Measurements from ENCODE around the gene TAOK2.
A peak's percentile ranks its signal among the peaks of the same experiment; 100 is the strongest.
"Not testable (repeated sequence)": the region's sequence is repeated elsewhere in the genome, so short reads cannot be mapped to it uniquely, and the experiment has no call there.

TAOK2 gene

DNA sequence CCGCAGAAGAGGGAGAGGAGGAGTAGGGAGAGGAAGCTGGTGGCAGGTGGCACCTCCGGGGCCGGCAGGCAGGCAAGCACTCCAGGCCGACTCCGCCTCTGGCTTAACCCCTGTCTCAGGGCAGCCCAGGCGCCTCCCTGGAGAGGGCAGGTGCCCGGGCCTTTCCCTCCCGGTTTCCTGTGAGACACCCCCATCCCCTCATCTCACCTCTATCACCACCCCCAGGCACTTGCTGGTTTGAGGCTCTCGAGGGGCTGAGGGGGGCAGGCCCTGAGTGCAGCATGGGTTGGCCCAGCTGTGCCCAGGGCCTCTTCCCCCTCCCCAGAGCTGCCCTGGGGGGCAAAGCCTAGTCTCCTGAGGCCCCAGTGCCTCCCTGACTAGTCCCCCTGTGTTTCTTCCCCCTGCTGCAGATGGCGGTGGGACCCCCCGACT lies 31.2 kb downstream of the TAOK2 start:
- DNase-seq: no peak

DNA sequence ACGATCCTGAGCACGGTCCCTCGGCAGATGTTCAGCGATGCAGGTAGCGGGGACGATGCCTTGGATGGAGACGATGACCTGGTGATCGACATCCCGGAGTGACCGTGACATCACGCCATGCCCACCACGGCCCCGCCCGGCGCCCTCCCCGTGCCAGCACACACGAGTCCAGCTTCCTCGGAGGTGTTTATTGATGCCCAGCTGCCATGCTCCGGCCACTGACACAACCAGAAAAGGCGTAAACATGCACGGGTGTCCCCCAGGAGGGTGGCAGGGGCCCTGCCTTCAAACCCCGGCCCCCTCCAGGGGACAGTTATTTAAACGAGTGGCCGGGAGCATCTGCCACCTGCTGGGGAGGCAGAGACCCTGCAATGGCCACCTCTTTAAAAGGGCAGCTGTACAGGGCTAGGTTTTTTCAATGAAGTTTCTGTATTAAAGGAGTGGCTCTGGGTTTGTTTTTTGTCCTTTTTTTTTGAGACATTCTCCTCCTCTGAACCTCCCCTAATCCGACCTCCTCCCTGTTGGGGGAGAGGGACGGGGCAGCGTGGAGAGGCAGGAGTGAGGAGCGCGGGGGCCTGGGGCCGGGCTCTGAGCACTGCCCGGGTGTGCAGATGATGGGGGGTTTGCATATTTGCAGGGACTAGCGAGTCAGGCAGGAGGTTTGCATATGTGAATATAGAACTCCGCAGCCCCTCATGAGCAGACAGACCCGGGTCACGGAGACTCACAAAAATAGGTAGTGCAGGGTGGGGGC lies 31.9 kb downstream of the TAOK2 start:
- peak; percentile 34 for DNase-seq

DNA sequence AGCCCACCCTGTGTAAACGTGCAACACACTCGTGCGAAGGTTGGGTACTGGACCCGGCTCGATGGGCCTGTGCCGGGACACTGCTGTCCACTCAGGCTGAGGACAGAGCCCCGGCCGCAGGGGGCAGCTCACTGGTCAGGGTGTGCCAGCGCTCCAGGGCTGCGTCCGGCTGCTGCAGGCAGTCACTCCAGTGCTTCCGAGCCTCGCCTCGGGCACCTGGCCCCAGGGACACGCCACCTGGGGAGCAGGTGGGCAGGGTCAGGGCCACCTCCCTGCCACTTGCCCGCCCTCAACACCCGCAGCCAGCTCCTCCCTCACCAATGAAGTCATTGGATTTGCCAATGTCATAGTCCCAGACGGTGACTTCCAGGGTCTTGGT lies 32.4 kb downstream of the TAOK2 start:
- no peak for DNase-seq

DNA sequence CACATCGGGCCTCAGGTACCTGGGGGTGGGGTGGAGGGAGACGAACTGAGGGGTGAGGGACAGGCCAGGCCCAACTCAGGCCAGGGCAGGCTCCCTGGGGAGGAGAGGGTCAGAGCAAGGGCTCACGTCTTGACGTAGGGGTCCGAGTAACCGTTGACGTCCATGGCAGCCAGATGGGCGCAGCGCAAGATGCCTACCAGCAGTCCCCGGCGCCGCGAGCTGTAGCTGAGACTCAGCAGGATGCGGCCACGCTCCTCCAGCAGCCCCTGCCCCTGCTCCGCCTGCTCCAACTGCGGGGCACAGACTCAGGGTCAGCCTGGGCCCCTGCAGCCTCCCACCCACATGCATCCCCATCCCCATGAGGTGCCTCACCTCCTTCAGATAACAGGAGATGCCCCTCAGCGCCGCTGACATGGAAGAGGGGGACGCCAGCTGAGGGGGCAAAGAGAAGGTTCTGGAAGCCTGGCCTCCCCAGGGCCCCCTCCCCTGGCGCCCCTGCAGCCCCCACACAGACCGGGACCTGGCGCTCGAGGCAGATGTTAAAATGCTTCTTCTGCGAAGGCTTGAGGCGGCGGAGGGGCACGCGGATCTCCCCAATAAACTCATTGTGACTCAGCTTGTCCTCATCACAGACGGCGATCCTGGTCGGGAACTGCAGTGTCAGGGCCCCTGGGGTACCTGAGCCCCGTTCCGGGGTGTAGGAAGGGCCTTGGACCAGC lies 33.1 kb downstream of the TAOK2 start:
- no peak for DNase-seq

DNA sequence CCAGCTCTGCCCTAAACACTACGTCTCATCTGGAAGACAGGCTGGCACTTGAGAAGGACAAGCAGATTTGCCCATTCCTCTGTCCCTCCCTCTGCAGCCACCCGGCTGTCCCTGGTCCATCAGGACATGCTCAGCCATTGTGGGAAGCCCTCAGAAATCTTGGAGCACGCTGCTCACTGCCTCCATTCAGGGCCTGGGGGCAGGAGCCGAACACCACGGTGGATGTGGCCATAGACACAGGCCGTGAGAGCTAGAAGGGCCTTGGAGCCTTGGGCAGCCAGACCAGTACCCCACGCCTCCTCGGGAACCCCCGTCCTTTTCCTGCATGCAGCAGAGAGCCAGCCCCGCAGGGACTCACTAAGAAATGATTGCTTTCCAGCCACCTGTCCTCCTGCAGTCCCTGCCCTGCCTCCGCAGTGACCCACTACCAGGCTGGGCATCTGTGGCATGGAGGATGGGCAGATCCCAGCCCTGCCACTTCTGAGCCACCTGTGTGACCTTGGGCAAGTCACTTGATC lies 33.8 kb downstream of the TAOK2 start:
- DNase-seq: no peak

DNA sequence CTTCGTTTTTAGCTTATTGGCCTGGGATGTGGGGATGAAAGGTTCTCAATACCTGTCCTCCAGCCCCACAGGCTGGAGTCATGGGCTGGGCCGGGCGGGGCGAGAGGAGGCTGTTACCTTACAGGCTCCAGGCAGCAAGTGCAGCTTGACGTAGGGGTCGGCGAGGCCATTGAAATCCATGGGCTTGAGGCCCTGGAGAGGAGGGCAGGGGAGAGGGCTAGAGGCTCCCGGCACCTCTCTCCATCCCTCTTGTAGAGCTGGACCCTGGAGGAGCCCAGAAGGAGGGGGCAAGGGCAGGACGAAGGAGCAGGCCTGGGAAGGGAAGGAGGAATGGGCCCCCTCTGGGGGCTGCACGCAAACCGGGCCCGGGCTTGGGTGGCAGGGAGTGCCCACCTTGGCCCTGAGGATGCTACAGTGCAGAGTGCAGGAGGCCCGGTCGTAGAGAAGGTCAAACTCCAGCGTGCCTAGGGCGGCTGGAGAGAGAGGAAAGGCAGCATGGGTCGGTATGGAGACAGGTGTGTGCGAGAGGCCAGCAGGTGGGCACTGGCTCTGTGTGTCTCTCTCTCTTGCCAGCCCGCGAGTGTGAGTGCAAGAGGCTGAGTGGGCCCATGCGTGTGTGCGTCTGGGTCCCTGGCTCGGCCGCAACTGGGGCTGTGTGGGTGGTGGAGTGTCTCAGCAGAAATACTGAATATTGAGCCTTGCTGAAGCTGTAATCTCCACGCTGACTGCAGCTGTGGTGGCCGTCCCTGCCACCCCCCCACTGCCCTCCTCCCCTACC lies 35.6 kb downstream of the TAOK2 start:
- no peak for DNase-seq

DNA sequence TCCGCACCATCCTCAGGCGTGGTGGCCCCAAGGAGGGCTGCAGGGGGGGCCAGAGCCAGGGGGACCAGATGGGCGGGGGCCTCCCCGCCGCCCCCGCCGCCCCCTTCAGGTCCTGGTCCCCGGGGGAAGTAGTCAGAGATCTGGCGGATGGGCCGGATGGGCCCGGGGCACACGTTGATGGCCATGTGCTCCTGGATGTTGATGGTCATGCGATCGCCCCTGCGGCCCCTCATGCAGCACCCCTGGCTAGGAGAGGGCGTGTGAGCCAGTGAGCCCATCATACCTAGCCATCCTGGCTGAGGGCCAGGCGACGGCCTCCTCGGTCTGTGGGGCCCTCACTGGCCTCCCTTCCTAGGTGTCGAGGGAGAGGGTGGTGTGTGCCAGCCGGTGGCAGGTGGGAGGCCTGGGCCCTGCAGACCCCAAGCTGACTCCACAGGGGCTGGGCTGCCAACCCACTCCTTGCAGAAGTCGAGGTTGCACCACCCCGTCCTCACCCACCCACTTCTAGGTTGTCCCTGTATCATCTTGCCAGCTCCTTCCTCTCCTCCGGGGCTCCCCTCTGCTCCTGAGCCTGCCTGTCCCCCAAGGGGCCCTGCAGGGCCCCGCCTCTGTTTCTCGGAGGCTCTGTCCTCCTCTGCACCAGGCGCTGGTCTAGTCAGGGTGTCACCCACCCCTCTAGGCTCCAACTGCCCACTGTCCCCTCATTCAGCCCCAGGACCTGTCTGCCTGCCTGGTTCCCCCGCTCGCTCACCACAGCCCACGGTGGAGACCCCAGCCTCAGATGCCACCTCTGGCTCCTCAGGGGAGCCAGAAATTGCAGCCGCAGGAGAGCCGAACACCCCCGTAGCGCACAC lies 36.5 kb downstream of the TAOK2 start:
- no peak for DNase-seq

DNA sequence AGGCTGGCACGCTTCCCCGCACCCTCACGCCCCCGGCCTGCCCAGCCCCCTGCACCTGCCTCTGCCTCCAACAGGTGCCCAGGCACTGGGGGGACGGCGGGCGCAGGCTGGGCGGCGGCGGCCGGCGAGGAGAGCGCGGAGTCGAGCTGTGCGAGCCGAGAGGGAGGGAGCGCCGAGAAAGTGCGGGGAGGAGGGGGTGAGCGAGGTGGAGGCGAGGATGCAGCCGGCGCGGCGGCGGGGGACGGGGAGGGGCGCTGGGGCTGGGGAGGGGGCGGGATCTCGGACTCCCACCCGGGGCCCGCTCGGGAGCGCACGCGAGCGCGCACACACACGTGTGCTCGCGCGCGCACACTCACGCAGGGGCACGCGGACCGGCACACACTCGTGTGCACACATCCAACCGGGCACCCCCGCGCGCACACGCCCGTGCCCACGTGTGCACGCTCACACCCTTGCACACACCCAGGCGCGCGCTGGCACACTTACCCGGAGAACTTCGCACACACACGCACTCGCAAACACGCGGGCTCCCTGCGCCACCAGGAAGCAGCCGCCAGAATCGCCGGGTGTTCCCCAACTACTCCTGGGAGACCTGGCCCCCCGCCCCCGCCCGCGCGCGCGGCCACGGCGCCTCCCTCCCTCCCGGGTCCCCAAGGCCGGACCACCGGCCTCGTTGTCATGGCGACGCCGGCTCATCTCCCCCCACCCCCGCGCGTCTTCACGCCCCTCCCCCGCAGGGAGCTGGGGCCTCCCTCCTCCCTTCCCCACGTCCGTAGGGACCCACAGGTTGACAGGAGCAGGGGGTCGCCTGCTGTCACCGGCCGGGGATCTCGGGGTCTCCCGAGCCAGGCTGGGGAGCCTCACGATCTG lies 37.4 kb downstream of the TAOK2 start, which contains the start of gene DOC2A:
Gene DOC2A (minus strand): TSS at position 184 of the 870 bp plus-strand sequence. CDS start 805 bp downstream, outside the sequence.
- DNase-seq: no peak

DNA sequence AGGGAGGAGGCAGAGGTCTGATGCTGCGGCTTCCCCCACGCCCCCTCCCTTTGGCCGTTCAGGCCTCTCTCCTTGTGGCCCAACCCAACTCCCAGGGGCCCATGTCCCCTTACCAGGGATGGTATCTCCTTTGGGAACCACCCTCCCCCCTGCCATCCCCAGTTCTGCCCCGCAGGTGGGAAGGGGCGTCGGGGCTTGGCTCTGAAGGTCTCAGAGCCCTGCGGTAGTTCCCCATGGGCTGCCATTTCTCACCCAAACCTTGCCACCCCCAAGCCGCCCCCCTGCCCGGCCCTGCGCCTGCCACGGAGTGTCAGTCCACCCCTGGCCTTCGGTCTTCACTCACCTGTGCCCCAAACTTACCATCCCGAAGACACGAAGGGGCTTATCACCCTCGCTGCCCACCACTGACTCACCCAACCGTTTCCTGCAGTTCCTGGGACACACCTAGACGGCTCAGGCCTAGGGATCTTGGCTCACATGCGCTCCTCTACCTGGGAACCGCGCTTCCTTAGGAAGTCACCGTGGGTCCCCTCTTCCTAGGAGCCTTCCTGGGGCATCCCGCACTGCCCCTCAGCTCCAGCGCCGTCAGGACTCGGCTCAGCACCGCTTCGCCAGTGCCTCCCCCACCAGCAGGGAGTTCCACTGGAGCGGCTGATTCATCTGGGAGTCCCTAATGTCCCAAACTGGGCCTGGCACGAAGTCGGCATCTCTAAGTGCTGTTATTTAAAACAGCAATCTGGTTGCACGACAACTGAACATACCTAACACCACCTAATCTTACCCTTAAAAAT lies 38.2 kb downstream of the TAOK2 start:
- DNase-seq: no peak

DNA sequence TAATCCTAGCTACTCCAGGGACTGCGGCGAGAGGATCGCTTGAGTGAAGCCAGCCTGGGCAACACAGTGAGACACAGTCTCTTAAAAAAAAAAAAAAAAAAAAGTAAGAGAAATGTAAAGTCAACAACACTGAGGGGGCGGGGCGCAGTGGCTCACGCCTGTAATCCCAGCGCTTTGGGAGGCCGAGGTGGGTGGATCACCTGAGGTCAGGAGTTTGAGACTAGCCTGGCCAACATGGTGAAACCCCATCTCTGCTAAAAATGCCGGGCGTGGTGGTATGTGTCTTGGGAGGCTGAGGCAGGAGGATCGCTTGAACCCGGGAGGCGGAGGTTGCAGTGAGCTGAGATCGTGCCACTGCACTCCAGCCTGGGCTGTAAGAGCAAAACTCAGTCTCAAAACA lies 38.9 kb downstream of the TAOK2 start:
- DNase-seq: not testable (repeated sequence)

DNA sequence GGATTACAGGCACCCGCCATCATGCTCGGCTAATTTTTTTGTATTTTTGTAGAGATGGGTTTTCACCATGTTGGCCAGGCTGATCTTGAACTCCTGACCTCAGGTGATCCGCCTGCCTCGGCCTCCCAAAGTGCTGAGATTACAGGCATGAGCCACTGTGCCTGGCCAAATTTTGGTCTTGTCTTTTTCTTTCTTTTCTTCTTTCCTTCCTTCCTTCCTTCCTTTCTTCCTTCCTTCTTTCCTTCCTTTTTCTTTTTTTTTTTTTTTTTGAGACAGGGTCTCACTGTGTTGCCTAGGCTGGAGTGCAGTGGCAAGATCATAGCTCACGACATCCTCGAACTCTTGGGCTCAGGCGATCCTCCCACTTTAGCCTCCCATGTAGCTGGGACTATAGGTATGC lies 41.8 kb downstream of the TAOK2 start:
- DNase-seq: not testable (repeated sequence)

DNA sequence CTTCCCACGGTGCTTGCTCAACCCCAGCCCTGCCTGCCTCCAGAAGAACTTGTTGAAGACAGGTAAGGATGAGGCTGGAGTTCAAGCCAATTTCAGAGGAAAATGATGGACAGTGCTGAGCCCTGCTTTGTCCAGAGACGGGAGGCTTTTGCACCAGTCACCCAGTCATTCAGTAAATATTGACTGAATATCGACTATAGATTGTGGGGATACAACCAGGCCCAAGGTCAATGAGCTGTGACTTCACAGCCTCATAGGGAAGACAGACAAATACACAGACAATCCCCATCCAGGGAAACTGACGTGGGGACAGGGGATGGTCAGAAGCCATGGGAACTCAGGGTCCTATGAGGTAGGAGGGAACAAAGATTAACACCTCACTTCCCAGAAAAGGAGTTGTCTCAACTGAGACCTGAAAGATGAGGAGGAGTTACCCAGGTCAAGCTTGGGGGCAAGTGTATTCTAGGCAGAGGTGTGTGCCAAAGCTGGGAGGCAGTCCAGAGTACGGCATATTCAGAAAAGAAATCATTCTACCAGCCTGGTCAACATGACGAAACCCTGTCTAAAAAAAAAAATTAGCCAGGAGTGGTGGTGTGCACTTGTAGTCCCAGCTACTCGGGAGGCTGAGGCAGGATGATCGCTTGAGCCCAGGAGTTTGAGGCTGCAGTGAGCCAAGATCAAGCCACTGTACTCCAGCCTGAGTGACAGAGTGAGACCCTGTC lies 43.0 kb downstream of the TAOK2 start:
- no peak for DNase-seq

DNA sequence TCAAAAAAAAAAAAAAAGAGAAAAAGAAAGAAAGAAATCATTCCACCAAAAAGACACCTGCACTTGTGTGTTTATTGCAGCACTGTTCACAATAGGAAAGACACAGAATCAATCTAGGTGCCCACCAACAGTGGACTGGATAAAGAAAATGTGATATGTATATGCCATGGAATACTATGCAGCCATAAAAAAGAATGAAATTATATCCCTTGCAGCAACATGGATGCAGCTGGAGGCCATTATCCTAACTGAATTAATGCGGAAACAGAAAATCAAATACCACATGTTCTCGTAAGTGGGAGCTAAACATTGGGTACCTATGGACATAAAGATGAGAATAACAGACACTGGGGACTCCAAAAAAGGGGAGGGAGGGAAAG lies 43.6 kb downstream of the TAOK2 start:
- DNase-seq: no peak

DNA sequence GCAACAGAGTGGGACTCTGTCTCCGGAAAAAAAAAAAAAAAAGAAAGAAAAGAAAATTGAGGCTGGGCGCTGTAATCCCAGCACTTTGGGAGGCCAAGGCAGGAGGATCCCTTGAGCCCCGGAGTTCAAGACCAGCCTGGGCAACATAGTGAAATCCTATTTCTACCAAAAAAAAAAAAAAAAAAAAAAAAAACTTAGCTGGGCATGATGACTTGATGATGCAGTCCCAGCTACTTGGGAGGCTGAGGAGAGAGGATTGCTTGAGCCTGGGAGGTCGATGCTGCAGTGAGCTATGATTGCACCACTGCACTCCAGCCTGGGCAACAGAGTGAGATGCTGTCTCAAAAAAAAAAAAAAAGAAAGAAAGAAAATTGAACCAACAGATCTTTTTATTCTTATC lies 44.3 kb downstream of the TAOK2 start:
- DNase-seq: not testable (repeated sequence)

DNA sequence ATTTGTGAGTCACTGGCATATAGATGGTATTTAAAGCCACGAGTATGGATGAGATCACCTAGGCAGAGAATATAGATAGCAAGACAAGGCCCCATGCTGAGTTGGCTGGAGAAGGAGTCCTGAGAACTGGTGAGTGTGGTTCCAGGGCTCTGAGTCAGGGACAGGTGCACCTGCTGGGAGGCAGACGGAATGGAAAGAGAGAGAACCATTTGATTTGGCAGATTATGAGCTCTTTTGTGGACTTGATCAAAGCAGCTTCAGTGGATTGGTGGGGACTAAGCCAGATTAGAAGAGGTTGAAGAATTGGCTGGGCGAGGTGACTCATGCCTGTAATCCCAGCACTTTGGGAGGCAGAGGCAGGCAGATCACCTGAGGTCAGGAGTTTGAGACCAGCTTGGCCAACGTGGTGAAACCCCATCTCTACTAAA lies 45.1 kb downstream of the TAOK2 start:
- peak; percentile 54 for DNase-seq

DNA sequence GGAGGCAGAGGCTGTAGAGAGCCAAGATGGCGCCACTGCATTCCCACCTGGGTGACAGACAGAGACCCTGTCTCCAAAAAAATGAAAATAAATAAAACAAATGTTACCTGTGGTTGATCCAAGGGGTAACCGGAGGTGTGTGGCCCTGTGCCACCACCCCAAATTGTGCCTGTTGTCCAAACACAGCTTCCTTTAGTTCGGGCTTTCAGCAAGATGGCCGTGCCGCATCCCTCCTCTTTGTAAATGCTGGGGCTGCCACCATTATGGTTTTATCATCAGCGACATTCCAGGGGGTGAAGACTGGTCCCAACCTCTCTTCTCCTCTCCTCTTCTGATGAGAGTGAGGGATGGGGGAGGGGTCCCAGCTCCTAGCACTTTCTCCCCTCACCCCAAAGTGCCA lies 49.2 kb downstream of the TAOK2 start, which contains the start of gene C16orf92:
Gene C16orf92 (plus strand): TSS at position 312 of the 400 bp plus-strand sequence. CDS start 143 bp downstream, outside the sequence.
- no peak for DNase-seq

DNA sequence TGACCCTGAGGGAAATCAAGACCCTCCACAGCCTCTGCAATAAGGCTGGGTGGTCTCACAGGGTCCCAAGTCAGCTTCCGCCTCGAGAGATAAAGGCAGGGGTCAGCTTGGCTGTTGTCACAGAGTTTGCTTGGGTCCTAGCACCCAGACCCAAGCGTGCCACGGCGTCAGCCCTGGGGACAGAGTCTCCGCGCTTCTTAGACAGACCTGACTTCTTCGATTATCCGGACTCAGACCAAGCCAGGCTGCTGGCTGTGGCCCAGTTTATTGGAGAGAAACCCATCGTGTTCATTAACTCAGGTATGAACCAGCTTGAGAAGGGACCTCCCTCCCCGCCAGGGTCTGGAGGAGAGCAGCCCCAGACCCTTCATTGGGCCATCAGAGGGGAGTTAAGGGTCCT lies 49.9 kb downstream of the TAOK2 start:
- no peak for DNase-seq

DNA sequence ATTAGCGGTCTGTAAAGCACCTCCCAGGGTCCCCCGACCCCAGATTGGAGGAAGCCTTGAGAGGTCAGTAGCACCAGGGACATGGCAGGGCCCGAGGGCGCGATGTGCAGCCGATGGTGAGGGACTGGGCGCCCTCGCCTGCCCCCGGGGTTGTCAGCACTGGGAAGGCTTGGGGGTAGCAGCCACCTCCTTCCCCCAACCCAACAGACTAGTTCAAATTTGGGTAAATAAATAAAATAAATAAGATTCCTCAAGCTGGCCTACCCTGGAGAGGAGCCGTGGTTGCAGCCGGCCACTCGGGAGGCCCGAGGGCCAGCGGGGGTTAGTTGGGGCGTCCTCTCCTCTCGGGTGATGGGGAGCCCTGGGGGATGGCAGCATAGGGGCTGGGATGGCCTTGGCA lies 50.8 kb downstream of the TAOK2 start:
- no peak for DNase-seq

DNA sequence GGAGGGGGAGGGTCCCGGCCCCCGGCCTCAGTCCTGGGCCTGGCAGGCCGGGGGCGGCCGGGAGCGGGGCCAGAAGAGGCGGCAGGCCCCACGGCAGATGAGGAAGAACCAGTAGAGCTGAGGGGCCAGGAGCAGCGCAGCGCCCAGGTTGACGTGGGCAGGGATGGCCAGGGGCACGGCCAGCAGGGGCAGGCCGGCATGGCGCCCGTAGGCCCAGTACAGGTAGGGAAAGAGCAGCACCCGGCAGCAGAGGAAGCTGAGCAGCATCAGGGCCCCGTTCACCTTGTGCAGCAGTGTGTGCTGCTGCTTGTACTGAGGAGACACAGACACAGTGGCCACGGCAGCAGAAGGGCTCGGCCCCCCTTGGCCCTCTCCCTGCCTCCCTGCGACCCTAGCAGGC lies 51.5 kb downstream of the TAOK2 start:
- no peak for DNase-seq

DNA sequence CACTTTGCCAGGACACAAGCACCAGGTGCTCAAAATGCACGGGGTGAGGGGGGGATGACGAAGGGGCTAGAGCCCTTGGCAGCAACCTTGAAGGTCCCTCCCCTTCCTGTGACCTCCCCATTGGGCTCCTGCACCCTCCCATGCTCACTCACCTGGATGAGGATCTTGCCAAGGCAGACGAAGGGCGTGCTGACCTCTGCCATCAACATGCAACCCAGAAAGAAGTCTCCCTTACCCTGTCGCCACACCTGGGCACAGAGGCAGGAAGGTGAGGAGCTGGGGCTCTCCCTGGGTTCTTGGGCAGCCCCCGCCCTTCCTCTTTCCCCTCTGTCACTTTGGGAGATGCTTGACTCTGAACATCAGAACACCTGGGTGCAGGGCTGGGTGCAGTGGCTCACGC lies 51.9 kb downstream of the TAOK2 start:
- DNase-seq: no peak

Measured in fibroblast of skin of right quadriceps (primary cell).